Stimulated activated CD8-positive, alpha-beta memory T cell treated with anti-CD3 and anti-CD28 coated beads, Interleukin-2, amount 100 ng/mL, for 1 hour (primary cell): Measurements from ENCODE around the gene GALT.
A peak's percentile ranks its signal among the peaks of the same experiment; 100 is the strongest.

Experiments used
- DNase-seq, 2 donors: peaks; one replicate each; pipeline ENCODE4 v3.0.0-alpha.2; 2020; ENCODE audit warnings: low read depth in 2 of 2

GALT gene

DNA sequence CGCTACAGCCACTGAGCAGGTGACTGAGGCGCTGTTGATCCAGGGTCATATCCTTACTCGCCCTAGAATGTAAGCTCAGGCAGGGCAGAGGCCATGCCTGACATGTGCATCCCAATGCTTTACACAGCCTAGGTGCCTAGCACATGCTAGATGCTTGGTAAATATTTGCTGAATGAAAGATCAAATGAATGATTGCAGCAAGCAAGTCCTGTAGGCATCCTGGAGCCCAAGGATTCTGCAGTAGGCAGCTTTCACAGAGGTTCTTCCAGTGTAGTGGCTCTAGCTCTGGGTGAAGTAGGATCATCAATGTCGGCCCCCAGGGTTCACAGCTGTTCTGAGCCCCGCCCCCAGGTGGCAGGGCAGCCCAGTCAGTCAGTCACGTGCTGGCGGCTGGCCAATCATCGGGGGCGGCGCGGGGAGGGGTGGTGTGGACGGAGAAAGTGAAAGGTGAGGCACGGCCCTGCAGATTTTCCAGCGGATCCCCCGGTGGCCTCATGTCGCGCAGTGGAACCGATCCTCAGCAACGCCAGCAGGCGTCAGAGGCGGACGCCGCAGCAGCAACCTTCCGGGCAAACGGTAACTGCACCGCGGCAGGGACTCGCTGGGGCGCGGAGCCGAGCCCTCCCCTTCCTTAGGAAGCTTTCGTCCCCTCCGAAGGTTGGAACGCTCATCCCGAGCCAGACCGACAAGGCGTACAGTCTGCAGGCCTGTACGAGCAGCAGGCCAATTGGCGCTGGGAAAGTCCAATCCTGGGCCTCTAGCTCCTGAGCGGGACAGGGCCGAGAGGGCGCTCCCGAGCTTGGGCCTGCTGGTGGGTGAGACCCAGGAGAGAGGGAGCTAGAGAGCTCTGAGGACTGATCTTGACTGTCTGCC, at the start of gene GALT:
GALT (plus strand) TSS at position 465 of the 873 bp plus-strand sequence; CDS start at position 495, 30 bp downstream.
- DNase-seq = peak; percentile 91 to 94

DNA sequence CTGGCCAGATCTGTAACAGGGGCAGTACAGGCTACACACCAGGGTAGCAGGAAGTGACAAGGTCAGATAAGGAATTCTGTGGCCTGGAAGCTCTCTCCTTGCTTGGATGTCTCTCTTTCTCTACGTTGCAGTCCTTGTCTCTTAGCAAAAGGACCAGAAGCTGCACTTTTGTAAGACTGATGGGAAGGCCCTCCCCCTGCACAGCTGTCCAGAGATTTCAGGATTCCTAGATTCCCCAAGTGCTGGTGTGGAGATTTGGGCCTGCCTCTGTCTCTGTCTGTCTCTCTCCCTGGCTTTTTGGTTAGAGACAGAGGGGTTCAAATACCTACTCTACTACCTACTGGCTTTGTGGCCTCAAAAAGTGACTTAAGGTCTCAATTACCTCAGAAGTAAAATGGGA, 46.9 kb upstream of the GALT start:
- DNase-seq = no peak

DNA sequence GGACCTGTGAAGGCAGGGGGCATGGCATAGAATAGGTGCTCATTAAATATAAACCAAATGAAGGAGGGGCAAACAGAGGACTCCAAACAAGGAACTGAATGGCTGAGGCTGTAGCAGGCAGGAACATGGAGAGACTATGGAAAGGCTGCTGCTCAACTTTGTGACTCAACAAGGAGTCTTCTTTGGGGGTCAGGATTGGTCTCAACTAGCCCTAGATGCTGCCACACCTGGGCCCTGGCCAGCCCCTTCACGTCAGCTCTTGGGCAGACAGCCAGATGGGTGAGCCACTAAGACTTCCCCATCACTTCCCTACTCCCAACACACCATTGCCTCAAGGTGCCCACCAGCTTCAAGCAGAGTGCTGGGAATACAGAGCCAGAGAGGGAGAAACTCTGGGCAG, 45.6 kb upstream of the GALT start:
- no peak for DNase-seq

DNA sequence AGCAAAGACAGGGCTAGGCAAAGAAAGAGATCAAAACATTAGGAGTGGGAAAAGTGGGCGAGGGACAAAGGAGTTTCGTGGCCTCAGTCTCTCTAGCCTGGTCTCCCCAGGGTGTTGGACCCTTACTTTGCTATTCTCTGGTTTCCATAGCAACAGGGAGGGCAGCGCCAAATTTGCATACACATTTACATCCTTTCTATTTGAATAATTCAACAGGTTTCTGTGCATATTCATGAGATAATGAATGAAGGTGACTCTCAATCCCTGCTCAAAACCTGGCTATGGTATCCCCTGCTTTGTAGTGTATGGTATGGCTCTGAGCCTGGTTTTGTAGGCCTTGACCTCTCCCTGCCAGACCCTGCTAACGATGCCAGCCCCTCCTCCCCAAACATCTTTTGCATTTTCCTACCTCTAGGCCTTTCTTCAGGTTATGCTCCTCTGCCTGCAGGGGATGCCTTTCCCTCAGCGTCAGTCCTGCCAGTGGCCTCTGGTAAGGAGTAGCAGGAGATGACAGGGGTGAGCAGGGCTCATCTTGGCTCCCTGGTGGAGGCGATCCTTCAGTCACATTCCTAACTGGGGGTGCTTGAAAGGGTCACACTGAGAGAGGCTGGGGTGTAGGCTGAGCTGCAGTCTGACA, 44.4 kb upstream of the GALT start:
- DNase-seq = no peak

DNA sequence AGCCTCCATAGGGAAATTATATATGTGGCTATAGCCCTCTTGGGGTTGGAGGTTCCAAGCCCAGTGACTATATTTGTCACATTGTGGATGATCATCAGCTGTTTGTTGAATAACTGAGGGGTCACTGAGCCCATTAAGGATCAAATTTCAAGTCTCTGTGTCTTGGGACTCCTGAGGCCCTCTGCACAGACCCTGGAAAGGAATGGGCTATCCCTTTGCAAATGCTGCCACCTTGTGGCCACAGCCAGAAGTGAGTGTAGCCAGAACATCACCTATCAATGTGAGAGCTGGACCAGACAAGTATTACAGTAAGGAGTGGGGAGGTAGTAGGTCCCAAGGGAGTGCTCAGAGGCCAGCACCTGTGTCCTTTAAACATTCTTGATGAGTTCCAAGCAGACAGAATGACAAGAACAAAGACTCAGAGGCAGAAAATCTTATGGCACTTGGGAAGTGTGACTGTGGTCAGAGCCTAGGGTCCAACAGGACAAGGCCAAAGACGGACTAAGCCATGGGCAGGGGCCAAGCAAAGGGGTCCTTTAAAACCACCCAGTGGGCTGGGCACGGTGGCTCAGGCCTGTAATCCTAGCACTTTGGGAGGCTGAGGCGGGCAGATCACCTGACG, 42.8 kb upstream of the GALT start:
- peak; percentile 67 to 68 for DNase-seq

DNA sequence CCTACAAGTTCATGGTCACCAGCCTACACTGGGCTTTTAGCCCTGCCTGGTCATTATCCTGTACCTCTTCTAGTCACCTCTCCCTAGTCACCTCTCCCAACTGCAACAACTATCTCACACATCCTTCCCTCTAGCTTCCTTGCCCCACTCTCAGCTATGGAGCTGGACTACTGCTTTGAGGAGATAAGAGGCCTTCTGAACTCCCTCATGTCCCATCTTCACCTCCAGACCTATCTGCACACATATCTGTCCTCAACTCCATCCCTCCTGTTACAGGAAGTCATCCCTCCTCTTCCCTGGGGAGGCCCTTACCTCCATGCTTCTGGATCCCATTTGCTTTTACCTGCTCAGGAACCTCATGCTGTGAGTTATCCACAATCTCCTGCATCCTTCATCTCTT, 40.3 kb upstream of the GALT start:
- DNase-seq = no peak

DNA sequence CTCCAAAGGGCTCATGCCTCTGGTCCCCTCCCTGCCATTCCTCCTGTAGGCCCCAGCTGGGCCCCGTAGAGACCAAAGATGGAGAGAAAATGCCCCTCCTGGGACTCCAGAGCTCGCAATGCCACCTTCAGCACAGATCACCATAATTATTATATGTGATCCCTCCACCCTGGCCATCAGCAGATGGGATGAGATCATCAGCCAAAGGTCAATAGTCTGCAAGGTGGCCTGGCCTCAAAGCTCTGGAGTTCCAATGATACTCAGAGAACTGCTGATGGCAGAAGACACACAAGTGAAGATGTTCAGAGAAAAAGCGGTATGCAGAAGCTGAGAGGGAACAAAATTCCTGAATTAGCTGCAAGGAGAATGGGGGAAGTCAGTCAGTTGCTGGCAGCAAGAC, 39.6 kb upstream of the GALT start:
- no peak for DNase-seq

DNA sequence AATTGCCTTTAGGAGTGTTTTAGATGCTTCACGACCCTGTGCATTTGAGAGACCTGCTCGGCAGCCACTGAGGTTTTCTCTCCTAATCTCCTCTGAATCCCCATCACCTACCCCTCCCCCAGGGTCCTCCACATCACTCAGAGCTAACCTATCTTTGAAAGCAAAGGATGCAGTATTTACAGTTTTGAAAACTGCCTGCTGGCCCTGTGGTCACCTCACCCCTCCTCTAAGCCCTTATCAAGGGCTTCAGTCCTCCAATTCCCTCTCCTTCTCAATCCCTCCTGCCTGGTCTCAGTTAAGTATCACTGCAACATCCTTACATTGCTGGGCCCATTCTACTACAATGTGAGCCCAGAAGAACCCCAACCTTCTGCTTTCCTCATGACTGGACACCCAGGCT, 39.1 kb upstream of the GALT start:
- DNase-seq = no peak

DNA sequence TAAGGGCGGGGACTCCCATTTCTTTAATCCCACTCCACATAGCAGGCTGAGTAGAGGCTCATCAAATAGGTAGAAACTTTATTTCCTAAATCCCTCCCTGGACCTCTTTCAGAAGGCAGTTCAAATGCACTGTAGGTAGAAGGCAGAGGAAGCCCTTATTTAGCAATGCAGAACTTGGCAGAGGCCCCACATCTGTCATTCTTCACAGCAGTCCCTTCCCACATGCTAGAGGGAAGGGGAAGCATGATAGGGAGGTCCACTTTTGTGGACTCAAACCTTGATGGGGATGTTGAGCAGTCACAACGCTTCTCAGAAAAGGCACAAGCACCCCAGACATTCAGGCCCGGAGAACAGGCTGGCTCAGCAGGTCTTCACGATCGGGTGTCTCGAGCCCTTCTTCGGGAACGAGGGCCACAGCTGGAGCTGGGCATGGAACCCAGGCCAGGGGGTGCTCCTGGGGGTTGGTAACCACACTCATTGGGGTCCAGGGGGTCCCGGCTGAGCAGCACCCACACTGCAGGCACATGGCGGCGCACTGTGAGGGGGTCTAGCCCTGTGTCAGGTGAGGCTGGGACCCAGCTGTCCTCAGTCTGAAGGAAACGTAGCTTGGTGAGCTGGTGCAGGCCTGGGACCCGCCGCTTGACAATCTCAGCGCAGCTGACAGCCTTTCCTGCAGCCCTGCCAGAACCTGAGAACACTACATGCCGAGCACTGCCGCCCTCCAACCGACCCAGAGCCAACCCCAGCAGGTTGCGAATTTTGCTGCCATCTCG, 35.9 kb upstream of the GALT start:
- DNase-seq = no peak

DNA sequence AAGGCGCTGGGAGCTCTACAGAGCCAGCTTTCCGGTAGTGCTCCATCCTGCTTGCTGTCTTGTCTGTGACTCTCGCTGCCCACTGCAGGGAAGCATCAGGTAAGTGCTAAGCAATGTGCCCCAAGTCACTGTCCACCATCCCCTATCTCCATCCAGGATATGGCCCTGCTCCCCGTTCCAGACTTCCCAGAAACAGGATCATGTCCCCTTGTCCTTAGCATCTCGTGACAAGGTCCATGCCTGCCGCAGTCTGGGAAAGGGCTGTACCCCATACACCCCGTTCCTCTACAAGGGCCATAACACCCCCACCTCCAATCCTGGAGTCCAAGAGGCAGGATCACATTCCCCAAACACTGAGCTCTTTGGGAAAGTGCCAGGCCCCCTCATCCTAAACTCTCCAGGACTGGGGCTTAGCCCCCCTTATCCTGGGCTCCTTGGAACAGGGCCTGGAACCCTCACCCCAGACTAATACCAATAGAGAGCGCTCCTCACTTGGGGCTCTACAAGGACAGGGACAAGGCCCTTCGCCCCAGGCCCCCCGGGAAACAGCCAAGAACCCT, 35.1 kb upstream of the GALT start:
- DNase-seq = no peak

DNA sequence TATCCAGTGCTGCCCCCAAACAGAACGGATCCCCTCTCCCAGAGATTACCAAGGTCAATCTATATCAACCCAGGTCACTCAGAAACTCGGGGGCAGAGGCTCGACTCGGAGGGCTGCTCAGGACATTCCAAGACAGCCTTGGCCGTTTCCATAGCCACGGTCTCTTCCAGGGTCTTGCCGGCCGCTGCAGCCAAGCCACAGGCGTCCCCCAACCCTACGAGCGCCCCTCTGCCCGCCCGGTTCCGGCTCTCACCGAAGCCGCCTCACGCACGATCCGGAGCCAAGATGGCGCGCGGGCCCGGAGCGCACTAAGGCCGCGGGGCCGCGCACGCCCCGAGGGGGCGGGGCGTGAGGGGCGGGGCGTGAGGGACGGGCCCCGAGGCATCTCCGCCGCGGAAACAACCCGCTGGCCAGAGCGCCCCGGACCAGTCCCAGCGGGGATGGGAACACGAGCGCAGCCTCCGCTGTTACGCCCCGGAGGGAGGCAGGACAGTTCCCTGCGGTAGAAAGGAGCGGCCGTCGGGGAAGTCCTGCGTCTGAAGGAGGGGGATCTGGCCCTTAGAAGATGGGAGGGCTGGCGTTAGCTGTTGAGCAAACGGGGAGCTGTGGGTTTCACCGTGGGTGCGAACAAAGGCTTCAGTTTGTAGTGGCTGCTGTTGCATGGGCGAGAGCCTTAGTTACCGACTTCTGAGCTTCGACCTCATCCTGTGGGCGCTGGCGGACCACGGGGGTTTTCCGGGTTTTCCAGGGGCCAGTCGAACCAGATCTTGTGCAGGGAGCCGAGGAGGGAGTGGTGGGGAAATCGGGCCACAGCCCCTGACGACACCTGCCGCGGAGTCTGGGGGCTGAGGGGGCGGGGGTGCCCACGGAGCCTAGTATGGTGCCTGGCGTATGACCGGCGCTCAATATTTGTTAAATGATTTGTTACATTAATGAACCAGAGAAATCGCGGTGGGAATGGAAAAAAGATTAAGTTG, 34.4 kb upstream of the GALT start, which contains the start of gene RPP25L:
RPP25L (minus strand) TSS at position 287 of the 977 bp plus-strand sequence. CDS start 801 bp downstream, outside the sequence.
- DNase-seq = peak; percentile 64 to 77

DNA sequence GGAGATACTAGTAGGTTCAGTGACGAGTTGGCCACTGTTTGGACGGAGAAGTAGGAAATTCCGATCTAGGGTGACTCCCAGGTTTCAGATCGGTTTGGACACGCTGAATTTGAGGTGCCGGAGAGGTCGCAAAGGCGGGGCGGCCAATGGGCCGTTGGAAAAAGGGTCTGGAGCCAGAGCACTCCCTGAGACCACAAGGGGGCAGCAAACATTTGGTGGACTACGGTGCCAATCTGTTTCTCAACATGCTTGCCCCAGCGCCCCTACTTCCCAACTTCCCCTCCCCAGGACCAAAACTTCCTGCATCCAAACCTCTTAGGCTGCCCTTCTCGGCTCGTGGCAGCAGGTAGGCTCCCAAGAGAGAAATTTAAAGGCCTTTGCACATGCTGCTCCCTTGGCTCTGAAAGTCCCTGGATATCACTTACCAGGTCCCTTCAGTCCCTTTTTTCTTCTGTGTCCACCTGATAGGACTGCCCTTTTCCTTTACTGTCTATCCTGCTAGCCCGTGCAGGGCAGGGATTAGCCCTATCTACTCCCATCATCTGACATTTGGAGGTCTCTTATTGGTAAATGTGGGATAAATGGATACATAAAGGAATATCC, 33.6 kb upstream of the GALT start:
- peak in 1 of 2 donors; percentile 47 for DNase-seq

DNA sequence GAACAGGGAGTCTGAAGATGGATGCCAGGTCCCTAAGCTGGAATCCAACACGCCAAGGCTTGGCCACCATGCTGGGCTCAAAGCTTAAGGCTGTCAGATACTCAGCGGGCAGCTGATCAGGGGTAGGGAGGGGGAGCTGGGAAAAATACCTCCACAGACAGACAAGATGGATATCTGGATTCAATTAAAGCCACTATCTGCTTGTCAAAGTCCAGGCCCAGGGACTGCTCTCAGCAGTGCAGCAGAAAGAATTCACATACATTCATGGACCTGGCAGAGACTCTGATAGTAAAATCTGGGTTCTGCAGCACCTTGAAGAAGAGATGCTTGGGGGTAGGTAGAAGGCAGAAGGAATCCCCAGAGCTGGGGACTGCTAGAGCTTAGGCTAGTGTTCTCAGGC, 31.3 kb upstream of the GALT start:
- DNase-seq = no peak

DNA sequence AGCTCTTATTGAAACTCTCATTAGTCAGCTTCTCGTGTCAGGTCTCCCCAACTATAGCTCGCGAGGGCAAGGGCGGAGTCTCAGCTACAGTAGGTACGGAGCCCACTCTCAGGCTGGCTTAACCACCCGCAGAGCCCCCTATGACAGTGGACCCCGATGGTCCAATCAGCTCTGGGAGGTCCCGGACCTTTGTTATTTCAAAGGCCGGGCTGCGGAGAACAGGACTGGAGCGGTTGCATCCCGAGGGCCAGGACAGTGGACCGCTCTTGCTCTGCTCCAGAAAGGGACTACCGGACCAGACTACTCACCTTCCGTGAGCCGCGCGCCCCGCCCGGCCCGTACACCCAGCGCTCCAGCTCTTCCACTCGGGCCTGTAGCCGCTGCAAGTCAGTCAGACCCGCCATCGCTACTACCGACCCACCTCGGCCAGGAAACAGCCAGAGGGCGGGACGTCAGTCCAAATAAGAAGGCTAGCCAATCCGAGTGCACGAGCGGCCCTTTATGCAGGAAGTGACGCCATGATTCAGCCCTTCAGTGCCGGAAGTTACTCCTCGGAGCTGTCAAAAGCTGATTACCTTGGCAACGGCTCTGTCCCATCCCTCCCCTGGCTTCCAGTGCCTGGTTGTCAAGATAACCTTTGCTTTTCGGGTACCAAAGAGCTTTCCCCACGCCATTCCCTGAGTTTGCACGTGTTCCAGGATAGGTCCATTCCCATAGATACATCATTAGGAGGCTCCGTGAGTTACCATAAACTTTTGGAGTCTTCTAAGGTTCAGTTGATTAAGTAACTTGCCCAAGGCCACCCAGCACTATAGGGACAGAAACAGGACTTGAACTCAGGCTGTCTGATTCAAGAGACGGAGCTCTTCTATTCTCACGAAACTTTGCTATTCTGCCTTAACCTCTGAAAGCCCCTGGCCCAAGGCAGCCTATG, 26.1 kb upstream of the GALT start, which contains the start of gene DCTN3:
DCTN3 (minus strand) TSS at position 435 of the 934 bp plus-strand sequence; CDS start at position 404, 31 bp downstream.
- peak; percentile 75 to 81 for DNase-seq

DNA sequence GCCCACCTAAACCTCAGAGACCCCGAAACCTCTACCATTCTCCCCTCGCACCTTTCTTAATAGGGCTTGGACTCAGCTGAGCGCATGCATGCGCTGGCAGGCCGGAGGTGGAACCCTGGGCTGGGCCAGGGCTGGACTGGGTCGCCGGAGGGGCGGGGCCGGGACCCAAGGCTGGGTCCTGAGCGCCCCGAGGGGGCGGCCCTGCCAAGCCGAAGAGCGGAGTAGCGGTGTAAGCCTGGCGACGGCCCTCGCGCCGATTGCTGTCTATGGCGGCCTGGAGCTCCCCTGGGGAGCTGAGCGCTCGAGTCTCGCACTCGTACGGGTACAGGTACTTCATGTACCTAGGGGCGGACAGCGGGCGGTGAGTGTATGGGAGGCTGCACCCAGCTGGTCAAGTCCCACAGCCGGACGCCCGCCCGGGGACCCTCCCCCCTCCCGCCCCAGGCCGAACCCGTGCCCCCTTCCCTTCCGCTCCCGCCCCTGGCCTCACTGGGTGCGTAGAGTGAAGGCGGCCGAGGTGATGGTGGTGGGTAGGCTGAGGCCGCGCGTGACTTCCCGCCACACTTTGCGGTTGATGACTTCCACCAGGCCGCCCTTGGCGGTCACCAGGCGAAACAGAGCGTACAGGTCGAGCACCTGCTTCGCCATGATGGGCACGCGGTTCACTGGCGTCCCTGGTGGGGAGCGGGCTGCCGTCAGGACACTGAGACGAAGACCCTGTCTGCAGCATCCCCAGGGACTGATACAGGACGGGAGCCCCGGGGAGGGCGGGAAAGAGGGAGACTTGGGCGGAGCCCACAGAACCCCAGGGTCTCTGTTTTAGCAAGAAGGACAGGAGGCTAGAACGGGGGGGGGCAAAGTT, 22.9 kb upstream of the GALT start:
- DNase-seq = no peak

DNA sequence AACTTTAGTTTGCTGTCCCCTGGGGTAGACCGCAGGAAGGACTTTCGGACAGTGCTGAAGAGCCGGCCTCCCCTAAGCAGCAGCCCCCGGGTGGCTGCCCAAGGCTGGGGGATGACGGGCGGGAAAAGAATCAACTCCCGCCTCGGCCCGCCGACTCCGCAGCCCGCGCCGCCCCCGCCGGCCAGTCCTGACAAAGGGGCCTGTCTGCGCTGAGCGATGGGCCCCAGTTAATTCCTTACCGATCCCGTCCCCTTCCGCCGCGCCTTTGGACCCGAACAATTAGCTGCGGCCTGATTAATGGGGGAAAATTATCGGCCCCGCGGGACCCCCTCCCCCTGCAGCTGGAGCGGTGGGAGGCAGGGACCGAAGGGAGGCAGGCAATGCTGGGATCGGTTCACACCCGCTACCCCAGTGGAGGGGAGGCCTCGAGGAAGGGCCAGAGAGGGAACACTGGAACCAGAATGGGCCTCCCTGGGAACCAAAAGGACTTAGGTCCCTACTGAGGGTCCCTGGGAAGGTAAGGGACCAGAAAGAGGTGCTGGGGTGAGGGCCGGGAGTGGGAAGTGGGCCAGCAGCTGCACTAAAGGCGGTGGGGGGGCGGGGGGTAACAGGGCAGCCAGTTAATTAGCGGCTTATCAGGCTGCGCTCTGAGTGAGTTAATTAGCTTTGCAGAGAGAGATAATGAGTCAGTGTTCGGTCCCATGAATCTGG, 21.8 kb upstream of the GALT start:
- DNase-seq = no peak

DNA sequence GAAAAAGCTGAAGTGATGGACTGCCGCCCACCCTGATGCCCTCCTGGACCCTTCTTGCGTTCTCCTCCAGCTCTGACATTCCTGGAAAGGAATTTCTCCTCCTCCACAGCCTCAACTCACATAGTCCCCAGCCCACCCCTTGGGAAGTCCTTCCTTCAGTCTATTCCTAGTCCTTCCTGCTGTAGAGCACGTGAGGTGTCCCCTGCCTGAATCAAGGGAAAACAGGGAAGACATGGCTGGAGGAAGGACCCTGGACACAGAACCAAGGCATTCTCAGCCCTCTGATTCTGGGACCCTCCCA, 21.3 kb upstream of the GALT start:
- no peak for DNase-seq
